Heart right ventricle (tissue), 16 donors: ENCODE measurements around the gene SDS. TPM values are rescaled to one million over a fixed set of nuclear protein-coding genes. Genes with fewer than 3 reads are reported as not detected.

Experiments
- ATAC-seq, 8 donors: fragments of 200-7000 bp; cut with Tn5 transposase; one replicate each; pipeline ENCODE4 v1.9.1; 2020; ENCODE audit warnings: mild to moderate bottlenecking in 8 of 8, moderate library complexity in 8 of 8, moderate number of reproducible peaks in 1 of 8
- DNase-seq, 2 donors: peaks; one replicate each; pipeline ENCODE4 v3.0.0-alpha.2; 2020
- H3K27ac ChIP-seq, 10 donors: fragments of 200-600 bp; sonication (generic) in 2 of 10; one replicate each; pipeline versions ENCODE4 v1.5.0 to v1.8.0; 2020 to 2022; ENCODE audit warnings: mild to moderate bottlenecking in 3 of 10
- H3K27me3 ChIP-seq, 7 donors: fragments of 200-600 bp; one replicate each; pipeline ENCODE4 v1.8.0; 2021 to 2022; ENCODE audit warnings: mild to moderate bottlenecking in 2 of 7
- H3K36me3 ChIP-seq, 9 donors: fragments of 200-600 bp; sonication (generic) in 1 of 9; one replicate each; pipeline versions ENCODE4 v1.5.0 to v1.8.0; 2020 to 2022; ENCODE audit warnings: mild to moderate bottlenecking in 2 of 9
- H3K4me1 ChIP-seq, 9 donors: fragments of 200-600 bp; sonication (generic) in 1 of 9; one replicate each; pipeline versions ENCODE4 v1.5.0 to v1.8.0; 2020 to 2022; ENCODE audit warnings: mild to moderate bottlenecking in 4 of 9
- H3K4me3 ChIP-seq, 10 donors: fragments of 200-600 bp; sonication (generic) in 2 of 10; one replicate each; pipeline versions ENCODE4 v1.5.0 to v1.8.0; 2020 to 2022; ENCODE audit warnings: mild to moderate bottlenecking in 7 of 10, moderate library complexity in 2 of 10
- H3K9me3 ChIP-seq, 11 donors: fragments of 200-600 bp in 10 of 11; sonication (generic) in 2 of 11; one replicate each; pipeline versions ENCODE4 v1.5.0 to v1.8.0; 2013 to 2022; ENCODE audit warnings: mild to moderate bottlenecking in 2 of 11, control low read depth in 1 of 11, moderate library complexity in 1 of 11
- WGBS, 2 donors: extraction: QIAGEN DNeasy Blood & Tissue Kit; methylation state at CpG; one replicate each; pipeline ENCODE4 v1.1.7; 2013; ENCODE audit warnings: inconsistent platforms in 1 of 2; 5-methylcytosine and 5-hydroxymethylcytosine counted together
- intact Hi-C, 10 donors: fragments of 100-400 bp; cut with DNase I; formaldehyde crosslinking; loops; one replicate each; pipeline versions ENCODE4 v1.11.1 to v1.14.2; 2022
- polyA plus RNA-seq, 2 donors: library from polyadenylated mRNA; stranded (reverse); fragments of 200-250 nt; gene quantifications; one replicate each; pipeline ENCODE4 v1.2.3, GENCODE V29; 2013
- total RNA-seq, 10 donors: library from RNA; stranded (reverse); fragmentation: NEBNext Ultra II Directional in 3 of 10; extraction: Animal tissue kit (Norgen Biotek cat#: 25700) in 3 of 10; gene quantifications; one replicate each; pipeline versions ENCODE4 v1.2.1 to v1.2.4, GENCODE V29; 2021 to 2023
- TF ChIP-seq, protein P1 (sequence below), 9 donors: fragments of 200-600 bp; sonication (generic) in 2 of 9; IDR thresholded peaks; one replicate each; pipeline versions ENCODE4 v1.5.0 to v1.8.0; 2021 to 2022; ENCODE audit warnings: antibody characterized with exemption in 9 of 9, mild to moderate bottlenecking in 5 of 9, moderate library complexity in 1 of 9
- donor health status: Arrhythmogenic right ventricular cardiomyopathy.
- donor health status: ischemic (EF 13 %, LVEDD 7.1; RV severe dilation, severe dysfunction).
- donor health status: healthy with polysubstance abuse.
- donor health status: DM: no; HTN: yes; CAD: no.
- donor health status: DM: no; HTN: no; CAD: no.
- donor health status: ischemic (EF 25% LVEDD 6.9; RV normal size, moderate dysfunction).
- donor health status: ischemic (EF 25% LVEDD 5.7; RV mildly dilated, moderate dysfunction).
- donor health status: healthy.
- donor health status: DM: yes; HTN: yes; CAD: no.
- donor health status: Ischemic cardiomyopathy.
- donor health status: ischemic (EF 35%, LVEDD 5.7; RV mildly dilated, moderate dysfunction).
- donor health status: nonischemic (EF 11% LVEDD 7.7; RV severe dilation, severe dysfunction).
- donor health status: DM: yes; HTN: yes; CAD: no.
- donor health status: PGD.
- donor health status: ischemic (EF 29% LVEDD 5.4; RV normal size, mild dysfunction).
- donor health status: nonischemic (EF 23%, LVEDD 6.1; RV moderate dilation, normal function).

Gene SDS
- total and polyA plus RNA-seq, 12 donors: 0.18 to 1.6 (median 0.33) TPM; not detected in 7

DNA sequence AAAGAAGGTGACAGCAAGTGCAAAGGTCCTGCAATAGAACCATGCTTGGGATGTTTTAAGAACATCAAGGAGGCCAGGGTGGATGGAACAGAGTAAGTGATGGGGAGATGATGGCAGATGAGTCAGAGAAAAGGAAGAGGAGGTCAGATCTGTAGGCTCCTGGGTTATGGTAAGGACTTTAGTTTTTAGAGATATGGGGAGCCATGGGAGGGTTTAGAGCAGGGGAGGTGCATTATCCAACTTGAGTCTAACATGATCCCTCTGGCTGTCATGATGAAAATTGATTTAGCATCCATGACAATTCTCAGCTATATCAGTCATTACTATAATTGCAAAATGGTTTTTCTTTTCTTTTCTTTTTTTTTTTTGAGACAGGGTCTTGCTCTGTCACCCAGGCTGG lies 52.6 kb downstream of the SDS start:
- ATAC-seq: no peak

DNA sequence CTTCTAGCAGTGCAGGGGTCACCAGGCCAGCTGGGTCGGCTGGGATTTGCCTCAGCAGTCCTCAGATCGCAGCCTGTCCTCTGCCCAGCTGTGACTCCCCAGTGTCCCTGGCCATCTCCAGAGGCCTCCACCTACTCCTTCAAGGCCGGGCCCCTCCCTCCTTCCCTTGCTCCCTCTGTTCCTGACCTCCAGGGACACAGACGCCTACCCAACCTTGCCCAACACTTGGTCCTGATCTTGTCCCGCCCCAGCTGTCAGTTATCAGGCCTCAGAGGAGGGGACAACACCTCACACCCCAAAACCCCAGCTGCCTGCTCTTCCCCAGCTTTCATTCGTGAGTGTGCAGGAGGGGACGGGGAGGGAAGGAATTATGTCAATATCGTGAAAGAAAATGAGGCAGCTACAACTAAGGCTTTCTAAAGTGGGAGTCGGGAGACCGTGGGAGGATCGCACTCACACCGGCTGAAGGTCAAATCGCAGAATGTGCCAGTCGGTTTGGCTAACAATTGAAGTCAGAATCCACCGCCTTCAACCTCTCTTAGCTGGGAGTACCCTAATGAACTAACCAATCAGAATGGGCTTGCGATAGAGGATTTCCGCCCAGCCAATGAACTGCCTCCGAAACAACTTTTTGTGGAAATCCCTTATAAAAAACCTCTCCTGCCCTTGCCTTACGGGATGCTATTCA lies 54.7 kb downstream of the SDS start:
- Histone ChIP-seq H3K4me1 (no peaks in the 10 kb centered on the region), H3K9me3 (no peaks in the 10 kb centered on the region), H3K4me3 (no peak overlapping the region), H3K27me3 (no peaks in the 10 kb centered on the region), H3K36me3 (no peaks in the 10 kb centered on the region), H3K27ac (no peak overlapping the region)
- WGBS, 2 donors: 48 to 61% methylated on average over 19 of the region's 19 CpGs
- ATAC-seq (peak in 2 of 8 donors; percentile 39 to 46), DNase-seq (no peak)
- TF ChIP-seq, protein P1, sequence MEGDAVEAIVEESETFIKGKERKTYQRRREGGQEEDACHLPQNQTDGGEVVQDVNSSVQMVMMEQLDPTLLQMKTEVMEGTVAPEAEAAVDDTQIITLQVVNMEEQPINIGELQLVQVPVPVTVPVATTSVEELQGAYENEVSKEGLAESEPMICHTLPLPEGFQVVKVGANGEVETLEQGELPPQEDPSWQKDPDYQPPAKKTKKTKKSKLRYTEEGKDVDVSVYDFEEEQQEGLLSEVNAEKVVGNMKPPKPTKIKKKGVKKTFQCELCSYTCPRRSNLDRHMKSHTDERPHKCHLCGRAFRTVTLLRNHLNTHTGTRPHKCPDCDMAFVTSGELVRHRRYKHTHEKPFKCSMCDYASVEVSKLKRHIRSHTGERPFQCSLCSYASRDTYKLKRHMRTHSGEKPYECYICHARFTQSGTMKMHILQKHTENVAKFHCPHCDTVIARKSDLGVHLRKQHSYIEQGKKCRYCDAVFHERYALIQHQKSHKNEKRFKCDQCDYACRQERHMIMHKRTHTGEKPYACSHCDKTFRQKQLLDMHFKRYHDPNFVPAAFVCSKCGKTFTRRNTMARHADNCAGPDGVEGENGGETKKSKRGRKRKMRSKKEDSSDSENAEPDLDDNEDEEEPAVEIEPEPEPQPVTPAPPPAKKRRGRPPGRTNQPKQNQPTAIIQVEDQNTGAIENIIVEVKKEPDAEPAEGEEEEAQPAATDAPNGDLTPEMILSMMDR (IDR thresholded peaks at IDR 0.05): no peak
- intact Hi-C loops: no loop called here

More for the DNA sequence above, 52.6 kb downstream of the SDS start:
- no peaks in the 10 kb centered on the region for H3K4me1 ChIP-seq
- no peak overlapping the region for H3K4me3 ChIP-seq
- DNase-seq: no peak
- H3K27ac ChIP-seq: no peak overlapping the region
- intact Hi-C loops: no loop called here
- no peaks in the 10 kb centered on the region for H3K9me3 ChIP-seq
- no peaks in the 10 kb centered on the region for H3K36me3 ChIP-seq
- TF ChIP-seq, protein P1 (IDR thresholded peaks at IDR 0.05): no peak
- H3K27me3 ChIP-seq: no peaks in the 10 kb centered on the region

DNA sequence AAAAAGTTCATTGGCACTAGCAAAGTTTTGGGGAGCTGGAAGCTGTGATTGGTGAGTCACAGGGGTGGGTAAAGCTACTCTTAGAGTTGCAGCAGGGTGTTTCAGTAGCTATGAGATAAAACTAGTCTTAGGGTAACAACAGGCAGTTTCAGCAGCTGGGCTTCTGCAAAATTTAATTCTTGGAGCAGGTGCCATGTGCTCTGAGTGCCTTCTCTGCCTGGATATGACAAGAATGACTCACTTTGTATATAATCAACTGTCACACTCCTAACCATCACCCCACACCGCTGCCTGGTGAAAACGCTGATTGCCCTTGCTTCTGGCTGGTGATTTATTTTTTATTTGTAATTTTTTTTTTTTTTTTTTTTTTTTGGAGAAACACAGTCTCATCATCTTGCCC lies 55.8 kb downstream of the SDS start:
- H3K27ac ChIP-seq: no peak overlapping the region
- H3K36me3 ChIP-seq: no peaks in the 10 kb centered on the region
- ATAC-seq (peak in 2 of 8 donors; percentile 44 to 54), DNase-seq (no peak)
- H3K4me1 ChIP-seq: no peaks in the 10 kb centered on the region
- no peak overlapping the region for H3K4me3 ChIP-seq
- 87% methylated on average over 2 of the region's 2 CpGs for WGBS, 2 donors
- no peaks in the 10 kb centered on the region for H3K9me3 ChIP-seq
- intact Hi-C loops: no loop called here
- TF ChIP-seq, protein P1 (IDR thresholded peaks at IDR 0.05): no peak
- H3K27me3 ChIP-seq: no peaks in the 10 kb centered on the region

DNA sequence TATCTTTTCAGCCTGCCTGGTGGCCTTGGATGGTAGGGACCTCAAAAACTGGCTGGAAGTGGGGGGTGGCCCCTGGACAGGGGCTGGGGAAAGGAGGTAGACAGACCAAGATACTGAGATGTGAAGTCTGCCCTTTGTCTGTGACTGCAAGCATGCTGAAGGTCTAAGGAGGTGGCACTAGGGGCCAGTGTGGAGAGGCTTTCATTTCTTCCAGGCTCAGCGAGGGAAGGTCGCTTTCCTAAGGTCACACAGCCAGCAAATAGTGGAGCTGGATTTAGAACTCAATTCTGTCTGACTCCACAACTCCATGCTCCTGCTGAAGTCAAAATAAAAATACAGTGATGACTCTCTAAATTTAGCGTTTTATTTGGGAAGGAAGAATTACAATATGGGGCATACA lies 56.6 kb downstream of the SDS start:
- H3K27me3 ChIP-seq: no peaks in the 10 kb centered on the region
- no peak overlapping the region for H3K4me3 ChIP-seq
- no peaks in the 10 kb centered on the region for H3K36me3 ChIP-seq
- H3K27ac ChIP-seq: no peak overlapping the region
- DNase-seq (no peak), ATAC-seq (no peak)
- whole genome bisulfite sequencing, 2 donors: 93% methylated on average over 3 of the region's 3 CpGs
- no peaks in the 10 kb centered on the region for H3K9me3 ChIP-seq
- TF ChIP-seq, protein P1 (IDR thresholded peaks at IDR 0.05): no peak
- intact Hi-C loops: no loop called here
- H3K4me1 ChIP-seq: no peaks in the 10 kb centered on the region
